Measurements from ENCODE around the gene OSBPL9. TPM values are rescaled to one million over a fixed set of nuclear protein-coding genes. Genes with fewer than 3 reads are reported as not detected.
A peak's percentile ranks its signal among the peaks of the same experiment; 100 is the strongest.

OSBPL9 gene
- polyA plus RNA-seq, 1 donor (not counting 4 experiments of a cell fraction or from before 2014, with no cell fraction given) = 62.7 TPM

DNA sequence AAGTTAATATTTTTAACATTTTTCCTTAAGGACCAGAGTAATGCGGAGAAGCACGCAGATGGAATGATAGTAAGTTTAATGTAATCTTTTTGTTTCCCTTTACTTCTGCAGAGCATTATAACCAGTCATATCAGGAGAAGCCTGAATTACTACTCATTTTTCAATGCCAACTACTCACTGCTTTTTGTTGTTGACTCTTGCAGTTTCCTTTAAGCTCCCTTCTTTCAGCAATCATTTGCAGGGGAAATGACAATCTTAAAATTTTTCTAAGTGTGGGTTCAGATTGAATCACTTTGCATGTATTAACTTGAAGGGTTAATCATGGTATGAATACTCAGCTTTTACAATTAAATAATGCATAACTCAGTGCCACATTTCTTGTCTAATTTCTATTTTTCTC, 139.4 kb downstream of the OSBPL9 start:
- H3K27ac ChIP-seq (ENCODE audit: control insufficient read depth, insufficient read depth, low read length) = no peak overlapping the region
- H3K4me1 ChIP-seq (ENCODE audit: control insufficient read depth, extremely low read depth, insufficient read depth, low read length) = peaks cover 40% of the 10 kb centered on the region
- TF ChIP-seq, protein P1, sequence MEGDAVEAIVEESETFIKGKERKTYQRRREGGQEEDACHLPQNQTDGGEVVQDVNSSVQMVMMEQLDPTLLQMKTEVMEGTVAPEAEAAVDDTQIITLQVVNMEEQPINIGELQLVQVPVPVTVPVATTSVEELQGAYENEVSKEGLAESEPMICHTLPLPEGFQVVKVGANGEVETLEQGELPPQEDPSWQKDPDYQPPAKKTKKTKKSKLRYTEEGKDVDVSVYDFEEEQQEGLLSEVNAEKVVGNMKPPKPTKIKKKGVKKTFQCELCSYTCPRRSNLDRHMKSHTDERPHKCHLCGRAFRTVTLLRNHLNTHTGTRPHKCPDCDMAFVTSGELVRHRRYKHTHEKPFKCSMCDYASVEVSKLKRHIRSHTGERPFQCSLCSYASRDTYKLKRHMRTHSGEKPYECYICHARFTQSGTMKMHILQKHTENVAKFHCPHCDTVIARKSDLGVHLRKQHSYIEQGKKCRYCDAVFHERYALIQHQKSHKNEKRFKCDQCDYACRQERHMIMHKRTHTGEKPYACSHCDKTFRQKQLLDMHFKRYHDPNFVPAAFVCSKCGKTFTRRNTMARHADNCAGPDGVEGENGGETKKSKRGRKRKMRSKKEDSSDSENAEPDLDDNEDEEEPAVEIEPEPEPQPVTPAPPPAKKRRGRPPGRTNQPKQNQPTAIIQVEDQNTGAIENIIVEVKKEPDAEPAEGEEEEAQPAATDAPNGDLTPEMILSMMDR (optimal IDR thresholded peaks at IDR 0.05 in 1 of 3, IDR thresholded peaks at IDR 0.05 in 1 of 3, conservative IDR thresholded peaks at IDR 0.05 in 1 of 3; ENCODE audit: extremely low read depth in 1 of 3, insufficient read depth in 2 of 3, low read length in 3 of 3) = no peak
- no peak for TF ChIP-seq EZH2 (IDR thresholded peaks at IDR 0.05; ENCODE audit: low read length)
- FAIRE-seq (no peak), DNase-seq (ENCODE audit: low read depth, low spot score) (no peak)
- H3K79me2 ChIP-seq (ENCODE audit: control insufficient read depth, insufficient read depth, low read length) = no peaks in the 10 kb centered on the region
- H3K4me2 ChIP-seq (ENCODE audit: control insufficient read depth, extremely low read depth, insufficient read depth, low read depth, low read length) = peak overlapping the region; percentile 2
- H4K20me1 ChIP-seq (ENCODE audit: control insufficient read depth, extremely low read depth, insufficient read depth, low read length) = no peaks in the 10 kb centered on the region
- no peak overlapping the region for H3K4me3 ChIP-seq (ENCODE audit: control insufficient read depth in 2 of 3, extremely low read depth in 1 of 3, insufficient read depth in 2 of 3, low read depth in 1 of 3, low read length in 3 of 3)
- no peaks in the 10 kb centered on the region for H3K9me3 ChIP-seq (ENCODE audit: control insufficient read depth, low read depth, low read length)
- no peaks in the 10 kb centered on the region for H3K36me3 ChIP-seq (ENCODE audit: control insufficient read depth in 2 of 2, extremely low read depth in 1 of 2, insufficient read depth in 2 of 2, low read length in 2 of 2)
- no peaks in the 10 kb centered on the region for H3K27me3 ChIP-seq (ENCODE audit: control insufficient read depth, extremely low read depth, insufficient read depth, low read length)
- dilution Hi-C loops (cut with MboI; ENCODE audit: extremely low pct_ligation_motif_present, low sequenced_read_pairs) = no loop called here
- H3K9me1 ChIP-seq (ENCODE audit: control insufficient read depth, extremely low read depth, insufficient read depth, low read length) = no peaks in the 10 kb centered on the region
- no peak overlapping the region for H2AFZ ChIP-seq (ENCODE audit: control insufficient read depth, low read length)
- H3K9ac ChIP-seq (ENCODE audit: control insufficient read depth, extremely low read depth, insufficient read depth, low read length) = no peak overlapping the region

DNA sequence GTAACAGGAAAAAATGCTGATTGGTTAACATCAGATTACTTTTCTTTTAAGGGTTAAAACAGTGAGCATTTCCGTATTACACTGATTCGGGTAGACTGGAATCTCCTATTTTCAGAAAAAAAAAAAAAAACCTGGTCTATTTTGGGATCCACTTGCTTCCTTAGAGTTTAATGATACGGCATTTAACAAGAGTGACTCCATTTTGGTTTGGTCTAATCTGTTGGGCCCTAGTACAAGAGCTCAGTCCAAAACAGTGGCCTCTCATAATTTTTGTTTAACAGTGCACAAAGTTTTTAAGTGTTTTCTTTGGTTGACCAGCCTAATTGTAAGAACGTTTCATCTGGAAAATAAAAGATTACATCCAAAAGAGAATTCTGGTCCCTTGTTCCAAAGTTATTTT, 141.4 kb downstream of the OSBPL9 start:
- Histone ChIP-seq H3K79me2 (ENCODE audit: control insufficient read depth, insufficient read depth, low read length) (no peaks in the 10 kb centered on the region), H3K9me3 (ENCODE audit: control insufficient read depth, low read depth, low read length) (no peaks in the 10 kb centered on the region), H3K36me3 (ENCODE audit: control insufficient read depth in 2 of 2, extremely low read depth in 1 of 2, insufficient read depth in 2 of 2, low read length in 2 of 2) (no peaks in the 10 kb centered on the region), H4K20me1 (ENCODE audit: control insufficient read depth, extremely low read depth, insufficient read depth, low read length) (no peaks in the 10 kb centered on the region), H3K4me3 (ENCODE audit: control insufficient read depth in 2 of 3, extremely low read depth in 1 of 3, insufficient read depth in 2 of 3, low read depth in 1 of 3, low read length in 3 of 3) (no peak overlapping the region), H3K27ac (ENCODE audit: control insufficient read depth, insufficient read depth, low read length) (no peak overlapping the region), H2AFZ (ENCODE audit: control insufficient read depth, low read length) (no peak overlapping the region), H3K9me1 (ENCODE audit: control insufficient read depth, extremely low read depth, insufficient read depth, low read length) (no peaks in the 10 kb centered on the region), H3K27me3 (ENCODE audit: control insufficient read depth, extremely low read depth, insufficient read depth, low read length) (no peaks in the 10 kb centered on the region), H3K9ac (ENCODE audit: control insufficient read depth, extremely low read depth, insufficient read depth, low read length) (no peak overlapping the region), H3K4me2 (ENCODE audit: control insufficient read depth, extremely low read depth, insufficient read depth, low read depth, low read length) (no peak overlapping the region), H3K4me1 (ENCODE audit: control insufficient read depth, extremely low read depth, insufficient read depth, low read length) (peaks cover 42% of the 10 kb centered on the region)
- DNase-seq (ENCODE audit: low read depth, low spot score) = no peak
- no peak for FAIRE-seq
- TF ChIP-seq EZH2 (IDR thresholded peaks at IDR 0.05; ENCODE audit: low read length) = no peak
- TF ChIP-seq, protein P1 (optimal IDR thresholded peaks at IDR 0.05 in 1 of 3, IDR thresholded peaks at IDR 0.05 in 1 of 3, conservative IDR thresholded peaks at IDR 0.05 in 1 of 3; ENCODE audit: extremely low read depth in 1 of 3, insufficient read depth in 2 of 3, low read length in 3 of 3) = no peak
- dilution Hi-C loops (cut with MboI; ENCODE audit: extremely low pct_ligation_motif_present, low sequenced_read_pairs) = no loop called here

Measured in keratinocyte (primary cell).